ENCODE results near the gene NDUFB2. TPM values are rescaled to one million over a fixed set of nuclear protein-coding genes. Genes with fewer than 3 reads are reported as not detected.
A peak's percentile ranks its signal among the peaks of the same experiment; 100 is the strongest.
"Not testable (repeated sequence)": the region's sequence is repeated elsewhere in the genome, so short reads cannot be mapped to it uniquely, and the experiment has no call there.

The NDUFB2 gene
- total and polyA plus RNA-seq, 7 experiments from 2014 or later, result 88.3 to 507 (median 94.9) TPM

DNA sequence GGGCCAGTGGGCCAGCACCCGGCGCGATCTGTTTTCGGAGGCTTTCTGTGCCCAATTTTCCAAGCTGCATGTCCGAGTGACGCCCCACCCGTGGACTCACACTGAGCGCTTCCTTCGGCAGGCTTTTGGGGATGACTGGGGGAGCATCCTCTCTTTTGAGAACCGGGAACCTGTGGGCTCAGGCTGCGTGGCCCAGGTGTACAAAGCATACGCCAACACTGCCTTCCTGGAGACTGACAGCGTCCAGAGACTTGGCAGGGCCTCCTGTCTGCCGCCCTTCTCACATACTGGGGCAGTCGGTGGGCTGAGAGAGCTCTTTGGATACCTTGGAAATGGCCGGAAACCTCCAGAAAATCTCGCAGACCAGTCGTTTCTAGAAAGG is 22.7 kb upstream of the NDUFB2 start:
- peaks cover 20 to 43% (median 37%) of the 10 kb centered on the region in 7 donors for H3K4me1 Mint-ChIP-seq
- CTCF ChIA-PET, result interaction anchor here (0.7 to 1.1 kb wide), 2 partner anchors 21 to 344 kb away, joined by 3 read pairs; no protein-coding TSS in a partner anchor

DNA sequence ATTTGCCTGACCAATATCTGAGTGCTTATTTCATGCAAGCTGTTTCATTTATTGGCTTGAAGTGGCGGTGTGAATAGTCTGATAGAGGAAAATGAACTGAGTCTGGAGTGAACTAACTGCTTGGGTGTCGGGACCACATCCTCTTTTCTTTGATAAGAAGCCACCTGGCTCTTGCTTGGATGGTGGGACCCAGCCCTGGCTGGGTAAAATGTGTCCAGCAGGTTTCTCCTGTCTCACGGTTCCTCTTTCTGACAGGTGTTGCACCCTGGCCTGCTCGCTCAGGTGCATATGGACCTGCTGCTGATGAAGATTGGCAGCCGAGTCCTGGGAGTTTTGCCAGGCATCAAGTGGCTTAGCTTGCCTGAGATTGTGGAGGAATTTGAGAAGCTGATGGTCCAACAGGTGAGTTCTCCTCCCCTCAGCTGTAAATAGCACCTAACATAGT is 22.1 kb upstream of the NDUFB2 start:
- CTCF ChIA-PET, result interaction anchor here (0.6 to 1.2 kb wide), 6 partner anchors 21 to 343 kb away, joined by 3 to 5 read pairs (median 3); no protein-coding TSS in a partner anchor
- Histone ChIP-seq H3K4me3 (ENCODE audit: low read length) (no peak overlapping the region), H3K4me1 (ENCODE audit: control insufficient read depth in 2 of 2, insufficient read depth in 2 of 2, low read length in 2 of 2) (peaks cover 11 to 14% of the 10 kb centered on the region in 2 donors), H3K27me3 (ENCODE audit: control insufficient read depth in 2 of 2, insufficient read depth in 2 of 2, low read length in 2 of 2) (no peaks in the 10 kb centered on the region), H3K27ac (ENCODE audit: low read depth, low read length) (peak overlapping the region; percentile 91), H3K9me3 (ENCODE audit: control insufficient read depth in 2 of 3, low read length in 3 of 3) (no peaks in the 10 kb centered on the region), H3K36me3 (ENCODE audit: control insufficient read depth in 2 of 3, insufficient read depth in 3 of 3, low read length in 3 of 3) (peaks cover 0 to 30% (median 0%) of the 10 kb centered on the region in 3 experiments)
- Mint-ChIP-seq H3K36me3 (peaks cover 3 to 20% (median 14%) of the 10 kb centered on the region in 5 donors), H3K4me1 (peaks cover 20 to 43% (median 37%) of the 10 kb centered on the region in 7 donors), H3K27me3 (no peaks in the 10 kb centered on the region), H3K9me3 (no peaks in the 10 kb centered on the region), H3K4me3 (peak overlapping the region; percentile 81 to 94 (median 89)), H3K27ac (peak overlapping the region; percentile 41 to 92 (median 80))
- ATAC-seq, result no peak
- POLR2A ChIA-PET, result interaction anchor here (0.7 to 3.2 kb wide), 8 partner anchors 8 to 251 kb away, joined by 3 to 26 read pairs (median 5); partner anchors contain the start of genes BRAF and NDUFB2
- intact Hi-C loops (cut with micrococcal nuclease), result loop anchor here in 1 of 2 donors (5.0 to 10.0 kb wide), 2 partner anchors 610 to 1063 kb away; partner anchors contain the start of genes PARP12 and SSBP1
- DNase-seq, result no peak

More for the DNA sequence above, 22.7 kb upstream of the NDUFB2 start:
- H3K27me3 ChIP-seq (ENCODE audit: control insufficient read depth in 2 of 2, insufficient read depth in 2 of 2, low read length in 2 of 2), result no peaks in the 10 kb centered on the region
- no peak for DNase-seq
- Mint-ChIP-seq H3K9me3 (no peaks in the 10 kb centered on the region), H3K27me3 (peaks cover 0 to 1% (median 0%) of the 10 kb centered on the region in 5 donors), H3K36me3 (peaks cover 0 to 15% (median 9%) of the 10 kb centered on the region in 5 donors), H3K27ac (peak overlapping the region; percentile 68 to 97 (median 88)), H3K4me3 (peak overlapping the region; percentile 81 to 94 (median 89))
- no peak for ATAC-seq
- intact Hi-C loops (cut with micrococcal nuclease), result loop anchor here (1.0 to 10.0 kb wide), 12 partner anchors 23 to 1065 kb away; partner anchors contain the start of genes BRAF (in 2 of the 2), NDUFB2 (in 2 of the 2), SSBP1 (in 2 of the 2) and AGK (in 1 of the 2)
- H3K4me3 ChIP-seq (ENCODE audit: low read length), result peak overlapping the region; percentile 82
- peaks cover 11 to 14% of the 10 kb centered on the region in 2 donors for H3K4me1 ChIP-seq (ENCODE audit: control insufficient read depth in 2 of 2, insufficient read depth in 2 of 2, low read length in 2 of 2)
- POLR2A ChIA-PET, result interaction anchor here (0.7 to 3.2 kb wide), 13 partner anchors 9 to 340 kb away, joined by 3 to 26 read pairs (median 3); partner anchors contain the start of genes BRAF and NDUFB2
- H3K27ac ChIP-seq (ENCODE audit: low read depth, low read length), result peak overlapping the region; percentile 91
- H3K9me3 ChIP-seq (ENCODE audit: control insufficient read depth in 2 of 3, low read length in 3 of 3), result no peaks in the 10 kb centered on the region
- peaks cover 0 to 24% (median 0%) of the 10 kb centered on the region in 3 experiments for H3K36me3 ChIP-seq (ENCODE audit: control insufficient read depth in 2 of 3, insufficient read depth in 3 of 3, low read length in 3 of 3)

DNA sequence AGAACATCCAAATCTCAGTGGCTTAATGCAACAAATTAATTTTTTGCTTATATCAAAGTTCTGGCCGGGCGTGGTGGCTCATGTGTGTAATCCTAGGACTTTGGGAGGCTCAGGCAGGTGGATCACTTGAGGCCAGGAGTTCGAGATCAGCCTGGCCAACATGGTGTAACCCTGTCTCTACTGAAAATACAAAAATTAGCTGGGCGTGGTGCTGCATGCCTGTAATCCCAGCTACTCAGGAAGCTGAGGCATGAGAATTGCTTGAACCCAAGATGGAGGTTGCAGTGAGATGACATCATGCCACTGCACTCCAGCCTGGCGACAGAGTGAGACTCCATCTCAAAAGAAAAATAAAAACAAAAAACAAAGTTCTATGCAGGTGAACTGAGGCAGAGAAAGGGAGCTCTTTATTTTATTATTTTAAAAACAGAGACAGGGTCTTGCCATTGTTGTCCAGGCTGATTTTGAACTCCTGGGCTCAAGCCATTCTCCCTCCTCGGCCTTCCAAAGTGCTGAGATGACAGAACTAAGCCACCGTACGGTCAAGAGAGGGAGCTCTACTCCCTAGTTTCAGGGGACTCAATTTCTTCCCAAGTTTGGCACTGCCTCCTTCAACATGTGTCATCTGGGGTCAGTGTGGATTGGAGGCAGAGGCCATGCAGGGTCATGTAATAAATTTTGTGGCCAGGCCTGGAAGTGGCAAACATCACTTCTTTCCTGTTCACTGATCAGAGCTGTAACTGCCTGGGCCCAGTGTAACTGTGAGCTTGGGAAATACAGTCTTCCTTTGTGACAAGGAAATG is 21.4 kb upstream of the NDUFB2 start:
- peaks cover 20 to 43% (median 37%) of the 10 kb centered on the region in 7 donors for H3K4me1 Mint-ChIP-seq
- ChIA-PET CTCF (interaction anchor here (1.0 to 1.2 kb wide), 3 partner anchors 44 to 198 kb away, joined by 3 to 5 read pairs (median 4); no protein-coding TSS in a partner anchor), POLR2A (interaction anchor here (0.9 to 3.2 kb wide), 5 partner anchors 7 to 48 kb away, joined by 3 to 26 read pairs (median 4); partner anchors contain the start of gene NDUFB2)
- Histone ChIP-seq H3K4me3 (ENCODE audit: low read length) (no peak overlapping the region), H3K27ac (ENCODE audit: low read depth, low read length) (no peak overlapping the region), H3K9me3 (ENCODE audit: control insufficient read depth in 2 of 3, low read length in 3 of 3) (no peaks in the 10 kb centered on the region), H3K4me1 (ENCODE audit: control insufficient read depth in 2 of 2, insufficient read depth in 2 of 2, low read length in 2 of 2) (peaks cover 11 to 14% of the 10 kb centered on the region in 2 donors), H3K36me3 (ENCODE audit: control insufficient read depth in 2 of 3, insufficient read depth in 3 of 3, low read length in 3 of 3) (peaks cover 0 to 32% (median 0%) of the 10 kb centered on the region in 3 experiments), H3K27me3 (ENCODE audit: control insufficient read depth in 2 of 2, insufficient read depth in 2 of 2, low read length in 2 of 2) (no peaks in the 10 kb centered on the region)
- H3K27me3 Mint-ChIP-seq, result no peaks in the 10 kb centered on the region
- no peaks in the 10 kb centered on the region for H3K9me3 Mint-ChIP-seq
- no peak for ATAC-seq
- peaks cover 3 to 24% (median 15%) of the 10 kb centered on the region in 5 donors for H3K36me3 Mint-ChIP-seq
- H3K4me3 Mint-ChIP-seq, result peak overlapping the region; percentile 48 to 94 (median 86)
- no peak for DNase-seq
- intact Hi-C loops (cut with micrococcal nuclease), result loop anchor here in 1 of 2 donors (5.0 to 10.0 kb wide), 2 partner anchors 610 to 1062 kb away; partner anchors contain the start of genes PARP12 and SSBP1
- peak overlapping the region in 7 of 9 donors; percentile 9 to 80 (median 31) for H3K27ac Mint-ChIP-seq

DNA sequence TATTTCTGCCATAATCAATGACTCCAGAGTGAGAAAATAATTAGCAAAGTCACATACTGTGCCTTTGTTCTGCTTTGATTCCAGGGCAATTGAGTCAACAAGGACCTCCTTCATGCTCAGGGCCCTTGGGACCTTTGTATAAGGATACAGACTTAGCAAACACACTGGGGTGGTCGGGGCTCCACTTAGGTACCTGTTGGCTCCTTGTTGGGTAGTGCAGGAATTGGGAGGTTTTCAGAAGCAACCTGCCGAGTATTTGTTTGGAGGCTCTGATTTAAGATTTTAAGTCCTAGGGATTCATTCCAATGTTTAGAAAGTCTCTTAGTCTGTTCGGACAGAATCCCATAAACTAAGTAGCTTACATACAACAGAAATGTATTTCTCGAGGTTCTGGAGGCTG is 20.8 kb upstream of the NDUFB2 start:
- no peaks in the 10 kb centered on the region for H3K9me3 ChIP-seq (ENCODE audit: control insufficient read depth in 2 of 3, low read length in 3 of 3)
- intact Hi-C loops (cut with micrococcal nuclease), result loop anchor here in 1 of 2 donors (10.0 kb wide), 1 partner anchor 611 kb away; the partner anchor contains the start of gene PARP12
- peaks cover 11 to 14% of the 10 kb centered on the region in 2 donors for H3K4me1 ChIP-seq (ENCODE audit: control insufficient read depth in 2 of 2, insufficient read depth in 2 of 2, low read length in 2 of 2)
- H3K27ac Mint-ChIP-seq, result no peak overlapping the region
- H3K27ac ChIP-seq (ENCODE audit: low read depth, low read length), result no peak overlapping the region
- DNase-seq (no peak), ATAC-seq (no peak)
- POLR2A ChIA-PET, result interaction anchor here (0.9 to 3.2 kb wide), 3 partner anchors 10 to 21 kb away, joined by 3 to 26 read pairs (median 4); partner anchors contain the start of gene NDUFB2
- CTCF ChIA-PET, result interaction anchor here (1.2 kb wide), 1 partner anchor 199 kb away, joined by 4 read pairs; no protein-coding TSS in a partner anchor
- peaks cover 3 to 30% (median 18%) of the 10 kb centered on the region in 5 donors for H3K36me3 Mint-ChIP-seq
- H3K9me3 Mint-ChIP-seq, result no peaks in the 10 kb centered on the region
- no peaks in the 10 kb centered on the region for H3K27me3 ChIP-seq (ENCODE audit: control insufficient read depth in 2 of 2, insufficient read depth in 2 of 2, low read length in 2 of 2)
- H3K4me3 ChIP-seq (ENCODE audit: low read length), result no peak overlapping the region
- peak overlapping the region in 3 of 10 donors; percentile 48 to 86 (median 81) for H3K4me3 Mint-ChIP-seq
- H3K4me1 Mint-ChIP-seq, result peaks cover 18 to 43% (median 37%) of the 10 kb centered on the region in 7 donors
- H3K36me3 ChIP-seq (ENCODE audit: control insufficient read depth in 2 of 3, insufficient read depth in 3 of 3, low read length in 3 of 3), result peaks cover 0 to 39% (median 0%) of the 10 kb centered on the region in 3 experiments
- no peaks in the 10 kb centered on the region for H3K27me3 Mint-ChIP-seq

DNA sequence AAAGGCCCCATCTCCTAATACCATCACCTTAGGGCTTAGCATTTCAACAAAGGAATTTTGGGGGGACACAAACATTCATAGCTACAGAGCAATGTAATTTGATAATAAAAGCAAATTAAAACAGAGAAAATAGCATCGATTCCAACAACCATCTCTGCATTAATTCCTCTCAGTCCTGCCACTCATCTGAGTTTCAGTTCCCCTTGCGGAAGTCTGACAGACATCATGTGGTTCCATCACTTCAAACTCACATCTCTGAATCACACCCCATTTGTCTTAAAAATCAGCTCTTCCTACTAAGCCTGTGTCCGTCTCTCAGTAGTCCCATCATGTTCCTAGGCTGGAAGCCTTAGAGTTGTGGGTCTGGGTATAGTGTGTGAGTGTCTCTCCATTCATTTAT is 20.2 kb upstream of the NDUFB2 start:
- H3K9me3 ChIP-seq (ENCODE audit: control insufficient read depth in 2 of 3, low read length in 3 of 3), result no peaks in the 10 kb centered on the region
- ATAC-seq (peak; percentile 9), DNase-seq (no peak)
- no peak overlapping the region for H3K4me3 ChIP-seq (ENCODE audit: low read length)
- Mint-ChIP-seq H3K4me3 (no peak overlapping the region), H3K27ac (peak overlapping the region in 1 of 9 donors; percentile 45), H3K36me3 (peaks cover 3 to 34% (median 22%) of the 10 kb centered on the region in 5 donors), H3K27me3 (no peaks in the 10 kb centered on the region), H3K9me3 (no peaks in the 10 kb centered on the region), H3K4me1 (peaks cover 18 to 43% (median 36%) of the 10 kb centered on the region in 7 donors)
- peaks cover 0 to 43% (median 0%) of the 10 kb centered on the region in 3 experiments for H3K36me3 ChIP-seq (ENCODE audit: control insufficient read depth in 2 of 3, insufficient read depth in 3 of 3, low read length in 3 of 3)
- ChIA-PET CTCF (interaction anchor here (0.6 kb wide), 1 partner anchor 15 kb away, joined by 4 read pairs; no protein-coding TSS in a partner anchor), POLR2A (no interaction called here)
- intact Hi-C loops (cut with micrococcal nuclease), result loop anchor here in 1 of 2 donors (10.0 kb wide), 1 partner anchor 612 kb away; the partner anchor contains the start of gene PARP12
- peaks cover 11 to 14% of the 10 kb centered on the region in 2 donors for H3K4me1 ChIP-seq (ENCODE audit: control insufficient read depth in 2 of 2, insufficient read depth in 2 of 2, low read length in 2 of 2)
- no peaks in the 10 kb centered on the region for H3K27me3 ChIP-seq (ENCODE audit: control insufficient read depth in 2 of 2, insufficient read depth in 2 of 2, low read length in 2 of 2)
- H3K27ac ChIP-seq (ENCODE audit: low read depth, low read length), result no peak overlapping the region

DNA sequence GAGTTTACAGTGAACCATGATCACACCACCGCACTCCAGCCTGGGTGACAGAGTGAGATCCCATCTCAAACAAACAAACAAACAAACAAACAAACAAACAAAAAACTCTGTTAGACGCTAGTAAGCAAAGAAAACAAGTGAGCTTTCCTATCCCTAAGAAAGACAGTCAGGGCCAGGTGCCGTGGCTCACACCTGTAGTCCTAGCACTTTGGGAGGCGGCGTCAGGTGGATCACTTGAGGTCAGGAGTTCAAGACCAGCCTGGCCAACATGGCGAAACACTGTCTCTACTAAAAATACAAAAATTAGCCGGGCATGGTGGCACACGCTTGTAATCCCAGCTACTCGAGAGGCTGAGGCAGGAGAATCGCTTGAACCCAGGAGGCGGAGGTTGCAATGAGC is 19.6 kb upstream of the NDUFB2 start:
- intact Hi-C loops (cut with micrococcal nuclease), result loop anchor here in 1 of 2 donors (10.0 kb wide), 1 partner anchor 612 kb away; the partner anchor contains the start of gene PARP12

More for the DNA sequence above, 19.6 kb upstream of the NDUFB2 start:
- DNase-seq; H3K9me3 ChIP-seq (ENCODE audit: control insufficient read depth in 2 of 3, low read length in 3 of 3); H3K4me3 ChIP-seq (ENCODE audit: low read length); H3K9me3 Mint-ChIP-seq; POLR2A ChIA-PET; H3K27ac Mint-ChIP-seq; H3K4me3 Mint-ChIP-seq; ATAC-seq; H3K27ac ChIP-seq (ENCODE audit: low read depth, low read length); H3K27me3 ChIP-seq (ENCODE audit: control insufficient read depth in 2 of 2, insufficient read depth in 2 of 2, low read length in 2 of 2); H3K27me3 Mint-ChIP-seq: not testable (repeated sequence)
- Histone ChIP-seq H3K36me3 (ENCODE audit: control insufficient read depth in 2 of 3, insufficient read depth in 3 of 3, low read length in 3 of 3) (peaks cover 0 to 47% (median 4%) of the 10 kb centered on the region in 3 experiments), H3K4me1 (ENCODE audit: control insufficient read depth in 2 of 2, insufficient read depth in 2 of 2, low read length in 2 of 2) (peaks cover 11 to 14% of the 10 kb centered on the region in 2 donors)
- H3K4me1 Mint-ChIP-seq, result peaks cover 18 to 43% (median 36%) of the 10 kb centered on the region in 7 donors
- H3K36me3 Mint-ChIP-seq, result peaks cover 5 to 37% (median 22%) of the 10 kb centered on the region in 5 donors
- CTCF ChIA-PET, result interaction anchor here (0.6 kb wide), 1 partner anchor 14 kb away, joined by 4 read pairs; no protein-coding TSS in a partner anchor
